Hepatocyte (in vitro differentiated cells): Measurements from ENCODE around the gene FOXL1.

ENCODE experiments used
- EZH2 ChIP-seq: fragments of 200-600 bp; sonication (generic); IDR thresholded peaks from 2 replicates; pipeline ENCODE4 v1.6.1; 2016; ENCODE audit warnings: antibody characterized with exemption, mild to moderate bottlenecking, borderline replicate concordance
- TF ChIP-seq, protein P1 (sequence below): fragments of 200-600 bp; sonication (generic); IDR thresholded peaks from 2 replicates; pipeline ENCODE4 v1.5.1; 2016; ENCODE audit warnings: antibody characterized with exemption, mild to moderate bottlenecking; ENCODE audit not compliant: poor library complexity

DNA sequence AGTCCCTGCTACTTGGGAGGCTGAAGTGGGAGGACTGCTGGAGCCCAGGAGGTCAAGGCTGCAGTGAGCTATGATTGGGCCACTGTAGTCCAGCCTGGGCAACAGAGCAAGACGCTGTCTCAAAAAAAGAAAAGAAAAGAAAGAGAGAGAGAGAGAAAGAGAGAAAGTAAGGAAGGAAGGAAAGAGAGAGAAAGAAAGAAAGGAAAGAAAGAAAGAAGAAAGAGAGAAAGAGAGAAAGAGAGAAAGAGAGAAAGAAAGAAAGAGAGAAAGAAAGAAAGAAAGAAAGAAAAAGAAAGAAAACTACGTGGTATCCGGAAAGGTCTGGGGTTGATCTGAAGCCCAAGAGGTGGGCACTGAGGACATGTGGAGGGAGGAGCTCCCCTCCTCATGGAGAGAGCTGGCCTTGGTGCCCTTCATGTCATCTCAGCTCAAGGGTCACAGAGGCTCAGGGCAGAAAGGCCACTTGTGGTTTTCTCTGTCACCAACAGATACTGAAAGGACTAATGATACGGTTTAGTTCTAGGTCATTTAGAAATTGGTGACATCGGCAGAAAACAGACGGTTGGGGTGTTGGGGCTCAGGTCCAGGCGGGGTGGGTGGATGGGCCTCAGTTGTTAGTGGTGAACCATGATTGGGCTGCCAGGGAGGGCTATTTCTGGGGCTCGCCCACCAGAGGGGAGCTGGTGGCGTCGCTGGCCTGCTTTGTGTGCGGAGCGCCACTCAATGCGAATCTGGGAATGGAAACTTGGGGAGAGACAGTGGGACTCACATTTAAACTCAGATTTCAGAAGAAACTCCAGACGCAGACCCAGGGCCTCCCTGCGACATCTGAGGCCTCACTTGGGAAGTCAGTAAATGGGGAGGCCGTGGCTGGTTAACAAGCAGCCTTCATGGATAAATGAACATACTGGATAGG is 44.6 kb downstream of the FOXL1 start:
- TF ChIP-seq EZH2: no peak
- TF ChIP-seq, protein P1, sequence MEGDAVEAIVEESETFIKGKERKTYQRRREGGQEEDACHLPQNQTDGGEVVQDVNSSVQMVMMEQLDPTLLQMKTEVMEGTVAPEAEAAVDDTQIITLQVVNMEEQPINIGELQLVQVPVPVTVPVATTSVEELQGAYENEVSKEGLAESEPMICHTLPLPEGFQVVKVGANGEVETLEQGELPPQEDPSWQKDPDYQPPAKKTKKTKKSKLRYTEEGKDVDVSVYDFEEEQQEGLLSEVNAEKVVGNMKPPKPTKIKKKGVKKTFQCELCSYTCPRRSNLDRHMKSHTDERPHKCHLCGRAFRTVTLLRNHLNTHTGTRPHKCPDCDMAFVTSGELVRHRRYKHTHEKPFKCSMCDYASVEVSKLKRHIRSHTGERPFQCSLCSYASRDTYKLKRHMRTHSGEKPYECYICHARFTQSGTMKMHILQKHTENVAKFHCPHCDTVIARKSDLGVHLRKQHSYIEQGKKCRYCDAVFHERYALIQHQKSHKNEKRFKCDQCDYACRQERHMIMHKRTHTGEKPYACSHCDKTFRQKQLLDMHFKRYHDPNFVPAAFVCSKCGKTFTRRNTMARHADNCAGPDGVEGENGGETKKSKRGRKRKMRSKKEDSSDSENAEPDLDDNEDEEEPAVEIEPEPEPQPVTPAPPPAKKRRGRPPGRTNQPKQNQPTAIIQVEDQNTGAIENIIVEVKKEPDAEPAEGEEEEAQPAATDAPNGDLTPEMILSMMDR: no peak
